ENCODE results near the gene ATG13.

GRCh38 chr11:46696212-46696558 is 78.8 kb downstream of the ATG13 start:
- TF ChIP-seq CTCF (IDR thresholded peaks at IDR 0.05) = no peak
- no peak for TF ChIP-seq POLR2A (IDR thresholded peaks at IDR 0.05)
